GM12891 (cell line): ENCODE data around the gene RGS3.

Source experiments
- POLR2A ChIP-seq: IDR thresholded peaks from 2 replicates; pipeline ENCODE4 v1.6.1; 2011; ENCODE audit warnings: low read depth, low read length, control low read depth
- POLR2AphosphoS5 ChIP-seq: IDR thresholded peaks from 2 replicates; pipeline ENCODE4 v1.6.1; 2011; ENCODE audit warnings: low read depth, low read length, control low read depth
- POU2F2 ChIP-seq: IDR thresholded peaks from 2 replicates; pipeline ENCODE4 v1.6.1; 2011; ENCODE audit warnings: low read depth, mild to moderate bottlenecking, control low read depth, low read length, moderate library complexity

DNA sequence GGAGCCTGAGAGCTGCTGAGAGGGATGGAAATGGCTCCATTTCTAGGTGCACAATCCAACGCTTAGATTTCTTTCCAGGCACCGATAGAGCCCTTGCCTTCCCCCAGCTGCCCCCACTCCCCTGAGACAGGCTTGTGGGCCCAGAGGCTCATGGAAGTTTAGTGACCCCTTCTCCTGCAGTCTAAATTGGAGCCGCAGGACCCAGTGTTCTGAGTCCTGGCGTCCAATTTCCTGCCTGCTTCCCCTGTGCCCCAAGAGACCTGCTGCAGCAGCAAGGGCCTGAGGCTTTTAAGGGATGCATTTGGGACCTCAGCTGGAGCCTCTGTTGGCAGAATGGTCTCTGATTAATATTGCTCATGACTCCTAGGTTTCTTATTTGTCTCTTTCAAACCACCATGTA lies 61.7 kb downstream of the RGS3 start:
- TF ChIP-seq POLR2A: no peak
- no peak for TF ChIP-seq POLR2AphosphoS5
- TF ChIP-seq POU2F2: no peak
